Measurements from ENCODE around the gene SCRN3. TPM values are rescaled to one million over a fixed set of nuclear protein-coding genes. Genes with fewer than 3 reads are reported as not detected.

SCRN3 gene
- total RNA-seq, 1 donor from 2014 or later, result 17.3 TPM

DNA sequence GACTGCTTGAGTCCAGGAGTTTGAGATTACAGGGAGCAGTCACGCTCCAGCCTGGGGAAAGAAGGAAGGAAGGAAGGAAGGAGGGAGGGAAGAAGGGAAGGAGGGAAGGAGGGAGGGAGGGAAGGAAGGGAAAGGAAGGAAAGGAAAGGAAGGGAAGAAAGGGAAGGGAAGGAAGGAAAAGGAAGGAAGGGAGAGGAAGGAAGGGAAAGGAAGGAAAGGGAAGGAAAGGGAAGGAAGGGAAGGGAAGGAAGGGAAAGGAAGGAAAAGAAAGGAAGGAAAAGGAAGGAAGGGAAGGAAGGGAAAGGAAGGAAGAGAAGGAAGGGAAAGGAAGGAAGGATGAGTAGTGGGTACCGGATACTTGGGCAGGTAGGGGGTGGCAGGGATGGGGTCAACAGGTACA, 59.0 kb downstream of the SCRN3 start:
- H3K9me3 Mint-ChIP-seq, result no peaks in the 10 kb centered on the region
- intact Hi-C loops (cut with micrococcal nuclease), result no loop called here
- H3K4me3 Mint-ChIP-seq (ENCODE audit: low read depth), result no peak overlapping the region
- no peaks in the 10 kb centered on the region for H3K36me3 Mint-ChIP-seq (ENCODE audit: low read depth)
- DNase-seq (ENCODE audit: low spot score), result no peak
- H3K27ac Mint-ChIP-seq, result no peak overlapping the region
- peaks cover 2% of the 10 kb centered on the region for H3K4me1 Mint-ChIP-seq (ENCODE audit: low read depth)
- no peaks in the 10 kb centered on the region for H3K27me3 Mint-ChIP-seq (ENCODE audit: low read depth)

DNA sequence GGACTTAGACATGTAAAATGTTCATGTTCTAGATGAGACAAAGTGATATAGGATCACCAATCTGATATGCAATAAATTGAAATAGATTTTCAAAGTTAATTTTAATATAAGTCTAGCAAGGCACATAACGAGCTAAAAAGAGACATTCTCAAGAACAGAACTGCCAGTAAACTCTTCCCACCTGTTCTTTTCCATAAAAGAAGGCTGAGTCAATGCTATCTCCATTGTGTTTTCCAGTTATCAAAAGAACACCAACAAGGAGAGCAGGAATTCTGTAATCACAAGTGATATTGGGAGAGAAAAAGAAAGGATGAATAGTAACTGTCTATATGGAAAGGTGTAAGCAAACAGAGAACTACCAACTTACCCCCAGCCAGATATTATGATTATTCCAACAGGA, 65.7 kb downstream of the SCRN3 start:
- Mint-ChIP-seq H3K4me3 (ENCODE audit: low read depth) (no peak overlapping the region), H3K27me3 (ENCODE audit: low read depth) (no peaks in the 10 kb centered on the region), H3K36me3 (ENCODE audit: low read depth) (no peaks in the 10 kb centered on the region), H3K9me3 (no peaks in the 10 kb centered on the region), H3K27ac (no peak overlapping the region), H3K4me1 (ENCODE audit: low read depth) (no peaks in the 10 kb centered on the region)
- intact Hi-C loops (cut with micrococcal nuclease), result no loop called here
- no peak for DNase-seq (ENCODE audit: low spot score)

- no peaks in the 10 kb centered on the region for H3K9me3 Mint-ChIP-seq
- H3K36me3 Mint-ChIP-seq (ENCODE audit: low read depth), result no peaks in the 10 kb centered on the region
- no peaks in the 10 kb centered on the region for H3K27me3 Mint-ChIP-seq (ENCODE audit: low read depth)
- H3K4me1 Mint-ChIP-seq (ENCODE audit: low read depth), result no peaks in the 10 kb centered on the region
- intact Hi-C loops (cut with micrococcal nuclease), result no loop called here
- H3K27ac Mint-ChIP-seq, result no peak overlapping the region
- H3K4me3 Mint-ChIP-seq (ENCODE audit: low read depth), result no peak overlapping the region
- no peak for DNase-seq (ENCODE audit: low spot score)
These were observed 69.8 kb downstream of the SCRN3 start for GRCh38 chr2:174465327-174465726.

DNA sequence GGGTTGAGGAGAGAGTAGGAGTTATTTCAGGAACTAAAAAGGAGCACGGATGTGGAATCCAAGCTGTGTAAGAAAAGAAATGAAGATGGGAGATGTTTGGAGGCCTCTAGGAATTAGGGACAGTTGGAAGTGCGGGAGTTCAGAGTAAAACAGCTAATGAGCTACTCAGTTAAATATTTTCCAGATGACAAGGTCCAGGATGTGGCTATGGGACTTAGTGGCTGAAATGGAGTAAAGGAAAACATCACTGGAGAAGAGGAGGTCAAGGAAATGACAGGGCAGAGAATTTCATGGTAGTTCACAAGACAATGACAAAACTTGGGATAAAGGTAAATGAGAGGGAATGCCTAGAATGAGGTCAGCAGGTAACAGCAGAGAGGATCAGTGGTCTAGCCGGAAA, 78.3 kb downstream of the SCRN3 start:
- Mint-ChIP-seq H3K4me3 (ENCODE audit: low read depth) (no peak overlapping the region), H3K9me3 (no peaks in the 10 kb centered on the region), H3K27me3 (ENCODE audit: low read depth) (peaks cover 11% of the 10 kb centered on the region), H3K27ac (no peak overlapping the region), H3K4me1 (ENCODE audit: low read depth) (peaks cover 2% of the 10 kb centered on the region), H3K36me3 (ENCODE audit: low read depth) (no peaks in the 10 kb centered on the region)
- intact Hi-C loops (cut with micrococcal nuclease), result no loop called here
- DNase-seq (ENCODE audit: low spot score), result no peak

GRCh38 chr2:174477759-174478158, 82.2 kb downstream of the SCRN3 start:
- Mint-ChIP-seq H3K9me3 (no peaks in the 10 kb centered on the region), H3K36me3 (ENCODE audit: low read depth) (peaks cover 7% of the 10 kb centered on the region), H3K27me3 (ENCODE audit: low read depth) (peaks cover 11% of the 10 kb centered on the region), H3K4me3 (ENCODE audit: low read depth) (no peak overlapping the region), H3K27ac (no peak overlapping the region), H3K4me1 (ENCODE audit: low read depth) (peaks cover 2% of the 10 kb centered on the region)
- DNase-seq (ENCODE audit: low spot score), result no peak
- intact Hi-C loops (cut with micrococcal nuclease), result no loop called here

Other genes with a start within 250 kb of the SCRN3 start
- 148 and 150 TPM in 2 replicates for gene OLA1, start 147.2 kb upstream of the SCRN3 start, total RNA-seq
- not detected in 2 replicates for gene SP9, start 60.8 kb upstream of the SCRN3 start, total RNA-seq
- 0.94 and 1.1 TPM in 2 replicates for gene GPR155, start 91.3 kb downstream of the SCRN3 start, total RNA-seq
- 281 and 287 TPM in 2 replicates for gene WIPF1, start 202.1 kb downstream of the SCRN3 start, total RNA-seq

All from activated T-helper 2 cell treated with anti-CD3 and anti-CD28 coated beads, Interferon-gamma antibody, Interleukin-2, Interleukin-4, amounts not matched to agents 10 μg/mL and 5 μg/mL and 100 μg/mL, durations not matched to agents 14 hours and 24 hours and 36 hours (primary cell).